Measurements from ENCODE around the gene YAE1.

DNA sequence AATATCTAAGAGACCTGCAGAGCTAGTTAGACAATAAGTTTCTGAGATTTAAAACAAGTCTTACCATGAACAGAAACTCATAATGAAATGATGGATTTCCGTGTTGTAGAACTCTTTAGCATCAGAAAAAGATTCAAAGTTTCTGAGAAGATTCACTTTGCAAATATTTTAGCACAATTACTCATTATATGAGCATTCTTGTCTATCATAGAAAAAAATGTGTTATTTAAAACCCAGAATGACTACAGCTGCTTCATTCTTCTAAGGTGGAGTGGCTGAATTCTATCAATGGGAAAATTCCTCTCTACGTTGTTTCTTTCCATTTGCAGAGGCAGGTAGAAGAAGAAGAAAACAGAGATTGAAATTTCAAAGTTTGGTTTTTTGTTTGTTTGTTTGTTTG, 36.1 kb downstream of the YAE1 start:
- TF ChIP-seq OSR1 (CRISPR knock-in tag; IDR thresholded peaks at IDR 0.05) (no peak), CSRNP3 (CRISPR knock-in tag; IDR thresholded peaks at IDR 0.05) (no peak), ZNF565 (CRISPR knock-in tag; conservative IDR thresholded peaks at IDR 0.05; ENCODE audit: low read depth) (no peak), ZFP3 (CRISPR knock-in tag; IDR thresholded peaks at IDR 0.05) (no peak), ISL1 (CRISPR knock-in tag; IDR thresholded peaks at IDR 0.05) (no peak), RARB (CRISPR knock-in tag; IDR thresholded peaks at IDR 0.05) (no peak)

All from SK-N-SH treated with all-trans-retinoic acid at 6 μM for 48 hours (cell line).